ENCODE results near the gene CSGALNACT2. TPM values are rescaled to one million over a fixed set of nuclear protein-coding genes. Genes with fewer than 3 reads are reported as not detected.

The CSGALNACT2 gene
- total RNA-seq, 3 donors from 2014 or later: 21.6 to 35.5 (median 27.8) TPM

- Histone ChIP-seq H3K9me3 (no peaks in the 10 kb centered on the region), H3K4me3 (peak overlapping the region; percentile 40 to 67 (median 41)), H3K27ac (no peak overlapping the region), H3K4me1 (no peaks in the 10 kb centered on the region), H3K36me3 (no peaks in the 10 kb centered on the region), H3K27me3 (no peaks in the 10 kb centered on the region)
- intact Hi-C loops (cut with DNase I; ENCODE audit: low total_unique reads): no loop called here
- TF ChIP-seq POLR2AphosphoS5 (IDR thresholded peaks at IDR 0.05): no peak
- no peak for TF ChIP-seq POLR2A (IDR thresholded peaks at IDR 0.05)
- TF ChIP-seq CTCF (IDR thresholded peaks at IDR 0.05): no peak
- DNase-seq (ENCODE audit: low spot score in 2 of 2): peak; percentile 13 to 50
These were observed 64.6 kb downstream of the CSGALNACT2 start for GRCh38 chr10:43202657-43203447.

- DNase-seq (ENCODE audit: low spot score in 2 of 2): peak; percentile 7 to 43
- Histone ChIP-seq H3K4me3 (no peak overlapping the region), H3K4me1 (no peaks in the 10 kb centered on the region), H3K27ac (no peak overlapping the region), H3K27me3 (no peaks in the 10 kb centered on the region), H3K36me3 (no peaks in the 10 kb centered on the region), H3K9me3 (no peaks in the 10 kb centered on the region)
- intact Hi-C loops (cut with DNase I; ENCODE audit: low total_unique reads): no loop called here
- TF ChIP-seq CTCF (IDR thresholded peaks at IDR 0.05) (no peak), POLR2AphosphoS5 (IDR thresholded peaks at IDR 0.05) (no peak), POLR2A (IDR thresholded peaks at IDR 0.05) (no peak)
These were observed 65.3 kb downstream of the CSGALNACT2 start for GRCh38 chr10:43203448-43204041.

GRCh38 chr10:43204042-43204942 lies 66.0 kb downstream of the CSGALNACT2 start:
- DNase-seq (ENCODE audit: low spot score in 2 of 2): peak; percentile 9 to 43
- intact Hi-C loops (cut with DNase I; ENCODE audit: low total_unique reads): no loop called here
- Histone ChIP-seq H3K4me1 (no peaks in the 10 kb centered on the region), H3K4me3 (no peak overlapping the region), H3K36me3 (no peaks in the 10 kb centered on the region), H3K9me3 (no peaks in the 10 kb centered on the region), H3K27me3 (no peaks in the 10 kb centered on the region), H3K27ac (no peak overlapping the region)
- TF ChIP-seq CTCF (IDR thresholded peaks at IDR 0.05): no peak

GRCh38 chr10:43204943-43205671 lies 66.9 kb downstream of the CSGALNACT2 start:
- H3K27ac ChIP-seq: no peak overlapping the region
- no peaks in the 10 kb centered on the region for H3K9me3 ChIP-seq
- no peaks in the 10 kb centered on the region for H3K36me3 ChIP-seq
- intact Hi-C loops (cut with DNase I; ENCODE audit: low total_unique reads): no loop called here
- no peak overlapping the region for H3K4me3 ChIP-seq
- peak; percentile 16 to 54 for DNase-seq (ENCODE audit: low spot score in 2 of 2)
- H3K4me1 ChIP-seq: no peaks in the 10 kb centered on the region
- TF ChIP-seq POLR2A (IDR thresholded peaks at IDR 0.05) (no peak), CTCF (IDR thresholded peaks at IDR 0.05) (peak in 2 of 3 donors; percentile 41 to 47)
- H3K27me3 ChIP-seq: no peaks in the 10 kb centered on the region
